GM12892 (cell line): ENCODE data around the gene GRM7.

Experiments used
- POLR2A ChIP-seq: IDR thresholded peaks from 2 replicates; pipeline ENCODE4 v1.6.1; 2011; ENCODE audit warnings: low read depth, low read length, control low read depth
- POLR2AphosphoS5 ChIP-seq: IDR thresholded peaks from 2 replicates; pipeline ENCODE4 v1.6.1; 2011; ENCODE audit warnings: low read depth, low read length, control low read depth

DNA sequence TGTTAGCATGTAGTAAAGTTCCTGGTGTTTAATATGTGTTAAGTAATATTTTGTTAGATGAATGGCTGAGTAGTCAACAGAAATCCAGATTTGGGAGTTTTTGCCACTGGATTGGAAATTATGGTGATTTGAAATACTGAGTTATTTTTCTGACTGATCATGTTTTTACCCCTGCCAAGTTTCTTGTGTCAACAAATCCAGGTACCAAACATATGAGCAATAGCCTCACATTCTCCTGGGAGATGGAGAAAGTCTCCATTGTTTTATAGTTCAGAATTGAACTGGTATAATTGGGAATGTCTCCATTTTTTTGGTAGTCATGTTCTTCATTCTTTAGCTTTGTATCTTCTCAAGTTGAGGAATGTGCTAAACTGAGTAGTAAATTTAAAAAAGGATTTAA lies 873.5 kb downstream of the GRM7 start:
- TF ChIP-seq POLR2A (no peak), POLR2AphosphoS5 (no peak)
